Skeletal muscle cell (primary cell): ENCODE results near the gene GRIA4.
"Not testable (repeated sequence)": the region's sequence is repeated elsewhere in the genome, so short reads cannot be mapped to it uniquely, and the experiment has no call there.

Experiments used
- DNase-seq: peaks from one replicate; pipeline ENCODE4 v3.0.0-alpha.2; 2010; ENCODE audit warnings: low read depth
- H3K4me3 ChIP-seq: 2 replicates; pipeline ENCODE4 v1.5.1; 2011; ENCODE audit warnings: low read depth, mild to moderate bottlenecking, control low read depth, low read length, moderate library complexity

Gene GRIA4

DNA sequence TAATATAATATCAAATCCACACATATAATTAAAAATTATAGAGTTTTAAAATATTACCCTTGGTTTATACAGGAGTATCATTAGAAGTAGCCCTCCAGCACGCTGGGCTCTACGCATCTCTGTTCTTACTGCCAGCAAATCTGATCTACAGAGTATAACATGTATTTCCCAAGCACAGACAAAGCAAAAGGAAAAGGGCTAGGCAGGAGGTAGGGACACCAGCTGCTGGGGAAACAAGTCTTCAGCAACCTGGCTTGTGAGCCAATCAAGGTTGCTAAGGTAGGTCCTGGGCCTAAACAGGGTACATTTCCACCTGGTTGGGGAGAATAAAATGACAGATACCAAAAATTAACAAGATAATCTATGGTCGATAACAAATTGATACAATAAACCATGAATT, 163.6 kb downstream of the GRIA4 start:
- H3K4me3 ChIP-seq = not testable (repeated sequence)

DNA sequence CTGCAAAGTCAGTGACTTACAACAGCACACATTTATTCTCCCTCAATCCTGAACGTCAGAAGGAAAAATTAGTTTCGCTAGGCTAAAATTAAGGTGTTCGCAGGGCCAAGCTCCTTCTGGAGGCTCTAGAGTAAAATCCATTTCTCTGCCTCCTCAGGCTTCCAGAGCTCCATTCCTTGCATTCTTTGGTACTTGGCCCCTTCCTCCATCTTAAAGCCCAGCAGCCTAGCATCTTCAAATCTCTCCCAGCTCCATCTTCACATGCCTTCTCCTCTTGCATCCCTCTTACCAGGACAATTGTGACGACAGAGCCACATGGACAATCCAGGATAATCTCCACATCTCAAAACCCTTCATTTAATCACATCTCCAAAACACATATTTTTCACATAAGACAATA, 165.0 kb downstream of the GRIA4 start:
- no peak for DNase-seq
- H3K4me3 ChIP-seq = no peak overlapping the region

More for the DNA sequence above, 163.6 kb downstream of the GRIA4 start:
- not testable (repeated sequence) for DNase-seq

DNA sequence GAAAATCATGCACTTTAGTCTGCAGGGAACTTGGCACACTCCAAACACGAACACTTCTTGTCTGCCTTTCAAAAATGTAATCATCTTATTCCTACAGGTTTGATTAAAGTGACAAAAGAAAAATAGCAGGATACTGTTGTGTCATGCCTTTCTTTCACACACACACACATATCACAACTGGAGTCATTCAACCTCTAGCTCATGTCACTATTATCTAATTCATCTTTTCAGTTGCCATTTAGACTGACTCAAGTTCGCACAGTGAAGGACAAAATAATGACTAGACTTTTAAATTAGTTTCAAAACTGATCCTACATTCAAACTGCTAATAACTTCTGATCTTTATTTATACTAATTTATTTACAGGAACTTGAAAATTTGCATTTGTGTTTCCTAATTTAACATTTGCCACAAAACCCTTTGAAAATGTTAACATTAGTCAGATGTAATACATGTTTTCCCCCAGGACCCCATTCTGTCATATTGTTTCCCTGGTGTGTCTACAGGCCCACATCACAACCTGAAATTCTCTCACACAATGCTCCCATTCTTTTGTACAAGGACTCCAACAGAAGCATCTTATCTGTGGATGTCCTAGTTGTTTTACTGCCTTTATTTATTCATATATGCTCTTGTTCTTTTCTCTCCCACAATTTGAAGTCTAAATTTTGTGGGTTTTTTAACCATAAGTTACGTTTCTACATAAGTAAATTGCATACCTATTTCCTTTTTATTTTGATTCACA, 171.1 kb downstream of the GRIA4 start:
- H3K4me3 ChIP-seq = no peak overlapping the region
- DNase-seq = no peak

DNA sequence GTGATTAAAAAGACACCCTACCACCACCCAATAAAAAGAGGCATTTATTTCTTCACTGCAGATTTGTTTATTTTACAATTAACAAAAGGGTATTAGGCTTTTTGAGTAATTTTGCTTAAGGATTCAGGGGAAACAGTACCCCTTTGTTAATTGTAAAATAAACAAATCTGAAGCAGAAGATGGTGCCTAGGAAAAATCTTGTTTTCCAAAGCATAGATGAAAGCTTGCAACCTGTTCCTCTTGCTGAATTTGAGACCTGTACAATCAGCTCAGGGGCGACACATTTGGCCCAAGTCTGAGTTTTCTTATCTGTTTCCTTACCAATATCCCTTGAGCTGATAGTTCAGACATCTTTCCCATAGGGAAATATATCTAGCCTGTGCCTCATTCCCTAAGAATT, 171.9 kb downstream of the GRIA4 start:
- no peak for DNase-seq
- H3K4me3 ChIP-seq = no peak overlapping the region

DNA sequence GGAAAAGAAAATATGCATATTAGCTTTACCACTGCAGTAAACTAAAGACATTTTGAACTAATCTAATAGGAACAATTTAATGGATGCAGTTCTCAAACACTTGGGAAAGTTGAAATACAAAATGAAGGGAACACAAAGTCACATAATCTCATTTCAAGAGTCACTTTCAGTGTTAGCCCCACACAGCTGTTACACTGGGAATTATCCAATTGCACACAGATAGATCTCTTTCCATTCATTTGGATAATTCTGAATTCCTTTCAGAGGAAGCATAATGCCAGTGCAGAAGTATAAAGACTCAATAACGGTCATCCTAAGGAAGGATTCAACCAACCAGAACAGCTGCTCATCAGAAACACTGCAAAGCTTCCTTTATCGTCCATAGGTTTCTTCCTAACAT, 173.3 kb downstream of the GRIA4 start:
- H3K4me3 ChIP-seq = no peak overlapping the region
- no peak for DNase-seq

DNA sequence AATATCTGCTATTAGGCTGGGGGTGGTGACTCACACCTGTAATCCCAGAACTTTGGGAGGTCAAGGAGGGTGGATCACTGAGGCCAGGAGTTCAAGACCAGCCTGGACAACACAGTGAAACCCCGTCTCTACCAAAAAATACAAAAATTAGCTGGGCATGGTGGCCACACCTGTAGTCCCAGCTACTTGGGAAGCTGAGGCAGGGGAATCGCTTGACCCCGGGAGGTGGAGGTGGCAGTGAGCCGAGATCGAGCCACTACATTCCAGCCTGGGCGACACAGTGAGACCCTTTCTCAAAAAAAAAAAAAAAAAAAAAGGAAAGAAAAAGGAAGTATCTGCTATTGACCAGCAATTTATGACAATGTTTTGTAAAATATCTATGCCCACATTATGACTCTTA, 176.0 kb downstream of the GRIA4 start:
- not testable (repeated sequence) for H3K4me3 ChIP-seq, DNase-seq

DNA sequence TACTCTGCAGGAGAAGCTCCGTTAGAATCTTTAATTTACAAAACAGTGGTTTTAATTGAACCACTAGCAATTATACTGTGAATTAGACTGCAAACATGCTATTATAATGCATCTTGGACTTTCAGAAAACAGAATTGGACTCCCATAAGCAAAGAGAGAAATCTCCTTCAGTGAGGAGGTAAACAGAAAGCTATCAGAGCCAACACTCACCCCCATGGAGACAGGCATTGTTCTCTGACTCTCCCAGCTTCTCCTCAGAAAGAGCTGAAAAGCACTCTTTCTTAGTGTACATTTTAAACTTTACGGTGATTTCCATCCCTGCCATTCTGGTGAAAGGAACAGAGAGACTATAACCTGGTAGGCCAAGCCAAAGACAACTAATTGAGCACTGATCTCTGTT, 176.9 kb downstream of the GRIA4 start:
- H3K4me3 ChIP-seq = no peak overlapping the region
- no peak for DNase-seq

DNA sequence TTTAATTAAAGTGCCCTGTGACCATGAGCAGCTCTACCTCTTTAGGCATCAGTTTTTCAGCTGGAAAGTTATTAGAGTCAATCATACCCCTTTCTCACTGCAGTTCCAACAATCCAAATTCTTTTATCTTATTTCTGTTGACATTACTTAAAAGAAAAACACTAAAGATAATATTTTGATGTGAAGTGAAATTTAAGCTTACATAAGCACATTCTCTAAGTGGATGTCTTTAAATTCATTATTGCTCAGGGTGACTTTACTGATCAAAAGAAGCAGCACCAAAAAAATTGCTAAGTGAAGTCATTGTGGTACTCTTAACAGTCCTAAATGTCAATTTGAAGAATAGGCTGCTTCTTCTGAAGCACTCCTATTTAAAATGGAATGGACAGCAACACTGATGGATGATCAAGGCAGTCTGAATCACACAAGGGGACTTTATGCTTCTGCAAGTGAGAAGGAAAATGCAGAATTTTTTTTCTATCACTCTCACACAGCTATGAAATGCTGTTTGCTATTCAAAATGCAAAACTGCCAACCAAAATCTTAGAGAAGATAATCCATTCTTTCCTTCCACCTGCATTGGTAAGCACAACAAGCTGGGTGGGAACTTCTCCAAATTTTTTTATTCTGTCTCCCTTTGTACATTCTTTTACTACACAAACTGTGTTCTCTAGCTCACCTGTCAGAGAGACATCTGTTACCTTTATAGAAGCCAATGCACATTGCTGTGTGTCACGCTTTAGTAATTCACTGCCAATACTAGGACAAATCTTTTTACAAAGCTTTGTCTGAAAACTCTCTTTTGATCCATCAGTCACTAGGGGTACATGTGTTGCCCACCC, 179.9 kb downstream of the GRIA4 start:
- DNase-seq = no peak
- H3K4me3 ChIP-seq = no peak overlapping the region

DNA sequence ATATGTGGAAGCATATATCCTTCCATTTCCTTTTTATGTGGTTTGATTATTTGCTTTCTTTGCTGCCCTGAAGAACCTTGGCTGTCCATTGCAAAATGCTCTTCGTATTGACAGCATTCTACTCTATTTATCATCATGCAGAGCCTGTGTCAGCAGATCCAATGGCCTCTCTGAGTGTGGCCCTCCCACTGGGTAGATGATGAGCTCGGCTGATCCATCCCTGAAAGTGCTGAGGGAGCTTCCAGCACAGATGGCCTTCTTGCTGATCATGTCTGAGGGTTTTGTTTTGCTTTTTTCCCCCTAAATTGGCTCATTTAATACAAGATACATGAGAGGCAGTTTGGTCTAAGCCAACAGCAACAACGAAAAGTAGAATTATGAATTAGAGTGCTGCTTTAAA, 181.0 kb downstream of the GRIA4 start:
- H3K4me3 ChIP-seq = no peak overlapping the region

DNA sequence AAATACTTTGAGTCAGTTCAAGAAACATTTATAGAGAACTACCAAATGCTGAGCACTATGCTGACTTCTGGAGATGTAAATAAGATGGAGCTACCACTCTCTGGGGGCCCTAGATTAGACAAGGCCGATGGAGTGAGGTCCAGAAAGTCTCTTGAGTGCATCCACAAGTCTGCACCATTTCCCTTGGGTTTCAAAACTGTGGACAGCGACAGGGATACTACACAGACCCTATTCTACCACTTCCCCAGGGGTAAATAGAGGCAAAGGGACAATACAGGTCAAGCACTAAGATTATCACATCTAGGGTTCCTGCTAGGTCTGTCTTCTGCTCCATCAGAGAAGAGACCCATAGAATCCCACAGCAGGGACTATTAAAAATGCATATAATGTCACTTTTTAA, 183.2 kb downstream of the GRIA4 start:
- H3K4me3 ChIP-seq = no peak overlapping the region
- no peak for DNase-seq

More for the DNA sequence above, 181.0 kb downstream of the GRIA4 start:
- DNase-seq = no peak

DNA sequence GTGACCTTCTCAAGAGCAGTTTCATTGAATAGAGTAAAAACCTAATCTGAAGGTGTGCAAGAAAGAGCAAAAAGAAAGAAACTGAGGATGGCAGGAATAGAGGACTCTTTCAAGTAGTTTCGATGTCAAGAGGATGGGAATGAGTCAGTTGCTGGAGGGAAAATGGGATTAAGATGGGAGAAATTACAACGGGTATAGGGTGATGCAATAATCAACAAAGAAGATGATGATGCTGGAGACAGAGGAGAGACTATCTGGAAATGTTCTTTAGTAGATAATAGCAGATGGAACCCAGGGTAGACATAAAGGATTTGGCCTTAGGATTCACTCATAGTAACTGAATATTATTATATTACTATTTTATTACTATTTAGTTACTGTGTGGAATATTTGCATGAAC, 189.4 kb downstream of the GRIA4 start:
- DNase-seq = no peak
- no peak overlapping the region for H3K4me3 ChIP-seq

DNA sequence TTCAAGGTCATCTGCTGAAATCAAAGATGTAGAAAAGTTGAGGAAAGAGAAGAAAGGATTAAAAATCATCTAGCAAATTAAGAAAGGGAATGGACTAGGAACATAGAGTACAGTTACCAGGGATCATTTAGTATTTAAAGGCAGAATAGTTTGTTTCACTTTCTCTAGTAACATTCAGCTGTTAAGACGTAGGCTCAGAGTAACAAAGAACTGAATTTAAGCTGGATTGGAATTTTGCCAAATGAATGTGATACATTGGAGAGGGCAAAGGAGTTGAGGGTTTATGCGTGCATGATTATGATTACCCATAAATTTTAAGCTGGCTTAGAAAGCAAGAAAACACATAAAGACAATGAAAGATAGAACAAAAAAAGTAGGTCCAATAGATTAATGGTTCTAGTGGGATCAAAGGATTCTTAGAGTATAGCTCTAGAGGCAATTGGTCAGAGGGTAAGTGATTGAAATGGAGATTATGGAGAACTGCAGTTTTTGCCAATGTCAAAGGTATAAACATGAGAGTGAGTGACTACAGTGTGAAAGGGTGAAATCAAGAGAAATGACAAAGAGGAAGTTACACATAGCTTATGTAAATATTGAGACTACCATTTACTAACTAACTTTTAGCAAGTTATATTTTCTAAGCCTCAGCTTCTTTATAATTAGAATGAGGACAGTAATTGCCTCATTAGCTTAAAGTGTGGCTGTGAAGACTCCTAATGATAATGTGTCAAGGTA, 190.0 kb downstream of the GRIA4 start:
- no peak overlapping the region for H3K4me3 ChIP-seq
- DNase-seq = no peak

DNA sequence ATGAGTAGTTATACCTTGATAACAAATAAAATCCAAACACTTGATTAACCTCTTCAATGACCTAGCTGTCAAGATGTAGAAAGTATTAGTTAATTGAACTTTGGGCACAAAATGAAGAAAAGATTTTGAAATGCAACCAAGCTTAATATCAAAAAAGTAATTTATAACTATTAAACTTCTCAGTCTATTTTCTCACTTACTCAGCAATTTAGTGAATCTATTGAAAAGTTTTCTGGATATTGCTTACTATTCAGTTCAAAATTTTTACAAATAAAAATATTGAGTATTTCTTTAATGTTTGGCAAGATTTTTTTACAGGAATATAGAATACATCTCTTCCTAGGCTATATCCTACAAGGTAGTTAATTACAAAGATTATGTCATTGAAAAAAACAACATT, 192.5 kb downstream of the GRIA4 start:
- DNase-seq = no peak
- H3K4me3 ChIP-seq = no peak overlapping the region

DNA sequence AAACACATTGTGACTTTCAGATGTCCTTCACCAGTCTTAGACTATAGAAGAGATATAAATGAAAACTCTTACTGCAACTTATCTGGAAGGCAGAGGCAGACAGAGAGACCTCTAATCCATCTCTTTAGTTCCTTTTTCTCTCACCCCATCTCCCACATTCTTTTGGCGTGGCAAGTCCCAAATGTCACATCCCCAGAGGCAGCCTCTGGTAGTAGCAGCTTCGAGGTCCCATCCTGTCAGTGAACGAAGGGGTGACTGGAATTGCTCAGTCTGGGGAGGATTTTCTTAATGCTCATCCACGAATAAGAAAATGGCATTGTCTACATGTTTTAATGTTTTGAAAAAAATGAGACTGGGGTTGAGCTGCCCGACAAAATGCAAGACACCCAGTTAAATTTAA, 201.4 kb downstream of the GRIA4 start:
- H3K4me3 ChIP-seq = no peak overlapping the region
- no peak for DNase-seq

DNA sequence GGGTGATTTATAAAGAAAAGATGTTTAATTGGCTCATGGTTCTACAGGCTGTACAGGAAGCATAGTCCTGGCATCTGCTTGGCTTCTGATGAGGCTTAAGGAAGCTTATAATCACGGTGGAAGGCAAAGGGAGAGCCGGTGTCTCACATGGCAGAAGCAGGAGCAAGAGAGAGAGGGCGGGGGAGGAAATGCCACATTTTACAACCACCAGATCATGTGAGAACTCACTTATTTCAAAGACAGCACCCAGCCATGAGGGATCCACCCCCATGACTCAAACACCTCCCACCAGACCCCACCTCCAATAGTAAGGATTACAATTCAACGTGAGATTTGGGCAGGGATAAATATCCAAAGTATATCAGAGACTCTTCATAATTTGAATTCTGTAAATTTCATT, 211.5 kb downstream of the GRIA4 start:
- DNase-seq = no peak
- H3K4me3 ChIP-seq = no peak overlapping the region

DNA sequence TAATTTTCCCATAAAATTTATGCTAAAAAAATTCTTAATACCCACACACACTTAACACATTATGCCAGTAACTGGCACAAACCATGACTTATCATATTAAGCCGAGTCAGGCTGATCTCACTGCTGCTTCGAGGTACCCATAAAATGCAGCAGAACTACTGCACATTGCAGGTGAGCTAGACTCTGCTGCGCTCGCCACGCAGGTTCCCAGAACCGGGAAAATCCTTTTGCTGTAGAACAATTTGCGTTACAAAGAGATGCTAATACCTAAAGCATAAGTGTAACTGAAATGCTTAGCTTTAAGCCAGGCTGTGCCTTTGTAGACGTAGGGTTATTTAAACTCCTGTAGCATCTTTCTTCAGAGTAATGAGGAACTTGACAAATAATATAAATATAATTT, 211.9 kb downstream of the GRIA4 start:
- DNase-seq = no peak
- no peak overlapping the region for H3K4me3 ChIP-seq

DNA sequence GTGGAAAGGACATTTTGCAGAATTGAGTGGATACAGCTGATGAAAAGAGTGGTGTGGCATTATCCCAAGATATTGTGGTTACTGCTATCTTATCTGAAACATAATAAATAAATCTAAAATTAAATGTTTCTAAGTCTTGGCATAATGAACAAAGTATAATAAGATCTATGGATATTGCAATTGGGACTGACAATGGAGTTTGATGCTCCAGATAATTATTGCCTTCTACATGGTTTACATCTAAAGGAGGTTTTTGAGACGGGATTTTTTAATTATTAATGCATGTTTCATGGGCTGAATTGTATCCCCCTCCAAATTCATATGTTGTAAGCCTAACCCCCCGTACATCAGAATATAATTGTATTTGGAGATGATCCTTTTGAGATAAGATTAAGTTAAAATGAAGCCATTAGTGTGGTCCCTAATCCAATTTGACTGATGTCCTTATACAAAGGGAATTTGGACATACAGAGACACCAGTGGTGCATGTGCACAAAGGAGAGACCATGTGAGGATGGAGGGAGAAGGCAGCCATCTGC, 213.7 kb downstream of the GRIA4 start:
- no peak for DNase-seq
- H3K4me3 ChIP-seq = no peak overlapping the region

DNA sequence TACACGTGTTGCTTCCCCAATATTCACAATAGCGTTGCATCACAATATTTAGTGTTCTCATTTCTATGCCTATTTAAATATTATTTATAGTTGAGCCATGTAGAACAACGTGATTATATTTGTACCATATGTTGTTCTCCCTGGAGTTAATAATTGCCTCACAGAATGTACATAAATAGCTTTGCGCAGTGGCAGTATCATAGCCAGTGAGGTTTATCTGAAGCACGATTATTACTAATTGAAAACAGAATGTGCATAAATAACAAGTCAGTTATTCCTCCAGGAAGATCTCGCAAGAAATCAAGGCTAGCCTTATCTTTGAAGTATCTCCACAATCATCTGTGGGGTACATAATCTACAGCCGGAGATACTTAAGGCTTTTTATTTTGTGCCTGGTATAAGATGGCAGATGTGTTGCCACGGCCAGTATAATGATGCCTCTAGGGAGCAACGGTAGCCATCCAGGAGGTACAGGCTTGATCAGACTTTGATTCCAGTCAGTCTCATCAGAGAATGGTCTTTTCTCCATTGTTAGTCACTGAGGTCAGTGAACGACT, 214.7 kb downstream of the GRIA4 start:
- H3K4me3 ChIP-seq = no peak overlapping the region
- no peak for DNase-seq

DNA sequence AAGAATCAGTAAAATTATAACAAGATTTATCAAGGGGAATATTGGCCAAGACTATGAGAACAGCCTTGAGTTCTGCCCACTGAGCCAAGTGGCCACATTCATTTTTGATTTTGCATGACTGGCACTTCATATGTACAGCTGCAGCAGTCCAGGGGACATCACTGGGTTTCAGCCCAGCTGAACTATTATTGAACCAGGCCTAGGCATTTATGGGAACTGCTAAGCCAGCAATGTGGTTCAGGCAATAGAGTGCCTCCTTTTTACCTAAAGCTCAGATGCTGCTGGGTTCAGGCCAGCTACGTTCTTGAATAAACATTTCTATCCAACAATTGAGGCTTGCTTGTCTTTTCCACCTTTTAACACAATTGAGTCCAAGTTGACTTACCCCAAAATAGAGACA, 215.3 kb downstream of the GRIA4 start:
- no peak overlapping the region for H3K4me3 ChIP-seq
- DNase-seq = no peak

DNA sequence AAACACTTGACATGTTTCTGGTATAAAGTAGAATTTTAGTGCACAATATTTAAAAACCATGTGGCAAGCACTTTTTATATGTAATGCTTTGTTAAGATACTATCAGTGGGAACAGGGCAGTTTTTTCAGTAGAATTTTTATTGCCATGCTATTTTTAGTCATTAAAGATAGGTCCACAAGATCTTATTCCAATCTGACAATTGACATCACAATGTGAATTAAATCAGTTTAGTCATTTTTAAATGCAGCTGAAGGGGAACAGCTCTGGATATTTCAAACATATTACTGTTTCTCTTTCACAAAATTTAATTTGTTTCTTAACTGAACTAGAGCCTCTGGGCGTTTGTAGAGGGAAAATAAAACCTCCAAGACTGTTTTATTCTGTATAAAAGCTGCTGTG, 218.0 kb downstream of the GRIA4 start:
- H3K4me3 ChIP-seq = no peak overlapping the region
- no peak for DNase-seq
